ENCODE measurements around the gene ATP11A.
"Not testable (repeated sequence)": the region's sequence is repeated elsewhere in the genome, so short reads cannot be mapped to it uniquely, and the experiment has no call there.

The ATP11A gene

GRCh38 chr13:112679381-112679780 is 10.5 kb upstream of the ATP11A start:
- H3K4me3 ChIP-seq (ENCODE audit: low read depth, low read length) = no peak overlapping the region
- DNase-seq (ENCODE audit: low read depth, low spot score) = no peak
- no peak for TF ChIP-seq CTCF (IDR thresholded peaks at IDR 0.05; ENCODE audit: low read depth, low read length)
- in situ Hi-C loops (cut with HindIII; ENCODE audit: low sequenced_read_pairs) = no loop called here

GRCh38 chr13:112679932-112680677 is 9.7 kb upstream of the ATP11A start:
- DNase-seq (ENCODE audit: low read depth, low spot score) = no peak
- no peak for TF ChIP-seq CTCF (IDR thresholded peaks at IDR 0.05; ENCODE audit: low read depth, low read length)
- in situ Hi-C loops (cut with HindIII; ENCODE audit: low sequenced_read_pairs) = no loop called here
- H3K4me3 ChIP-seq (ENCODE audit: low read depth, low read length) = no peak overlapping the region

- in situ Hi-C loops (cut with HindIII; ENCODE audit: low sequenced_read_pairs) = no loop called here
- no peak for TF ChIP-seq CTCF (IDR thresholded peaks at IDR 0.05; ENCODE audit: low read depth, low read length)
- H3K4me3 ChIP-seq (ENCODE audit: low read depth, low read length) = no peak overlapping the region
- DNase-seq (ENCODE audit: low read depth, low spot score) = no peak
Measured at GRCh38 chr13:112680741-112681360, 9.0 kb upstream of the ATP11A start.

- in situ Hi-C loops (cut with HindIII; ENCODE audit: low sequenced_read_pairs) = no loop called here
- H3K4me3 ChIP-seq (ENCODE audit: low read depth, low read length) = no peak overlapping the region
- no peak for TF ChIP-seq CTCF (IDR thresholded peaks at IDR 0.05; ENCODE audit: low read depth, low read length)
- DNase-seq (ENCODE audit: low read depth, low spot score) = no peak
Measured at GRCh38 chr13:112683581-112683980, 6.3 kb upstream of the ATP11A start.

GRCh38 chr13:112684071-112684845 is 5.6 kb upstream of the ATP11A start:
- no peak overlapping the region for H3K4me3 ChIP-seq (ENCODE audit: low read depth, low read length)
- no peak for DNase-seq (ENCODE audit: low read depth, low spot score)
- in situ Hi-C loops (cut with HindIII; ENCODE audit: low sequenced_read_pairs) = no loop called here
- TF ChIP-seq CTCF (IDR thresholded peaks at IDR 0.05; ENCODE audit: low read depth, low read length) = no peak

- in situ Hi-C loops (cut with HindIII; ENCODE audit: low sequenced_read_pairs); H3K4me3 ChIP-seq (ENCODE audit: low read depth, low read length); DNase-seq (ENCODE audit: low read depth, low spot score): not testable (repeated sequence)
Measured at GRCh38 chr13:112685189-112685805, 4.5 kb upstream of the ATP11A start.

Measured in astrocyte of the spinal cord (primary cell).